ENCODE data around the gene MALL. TPM values are rescaled to one million over a fixed set of nuclear protein-coding genes. Genes with fewer than 3 reads are reported as not detected.

MALL gene
- polyA plus RNA-seq, 2 of the 4 experiments (the other 2 are of a cell fraction): 77.8 to 123 TPM

DNA sequence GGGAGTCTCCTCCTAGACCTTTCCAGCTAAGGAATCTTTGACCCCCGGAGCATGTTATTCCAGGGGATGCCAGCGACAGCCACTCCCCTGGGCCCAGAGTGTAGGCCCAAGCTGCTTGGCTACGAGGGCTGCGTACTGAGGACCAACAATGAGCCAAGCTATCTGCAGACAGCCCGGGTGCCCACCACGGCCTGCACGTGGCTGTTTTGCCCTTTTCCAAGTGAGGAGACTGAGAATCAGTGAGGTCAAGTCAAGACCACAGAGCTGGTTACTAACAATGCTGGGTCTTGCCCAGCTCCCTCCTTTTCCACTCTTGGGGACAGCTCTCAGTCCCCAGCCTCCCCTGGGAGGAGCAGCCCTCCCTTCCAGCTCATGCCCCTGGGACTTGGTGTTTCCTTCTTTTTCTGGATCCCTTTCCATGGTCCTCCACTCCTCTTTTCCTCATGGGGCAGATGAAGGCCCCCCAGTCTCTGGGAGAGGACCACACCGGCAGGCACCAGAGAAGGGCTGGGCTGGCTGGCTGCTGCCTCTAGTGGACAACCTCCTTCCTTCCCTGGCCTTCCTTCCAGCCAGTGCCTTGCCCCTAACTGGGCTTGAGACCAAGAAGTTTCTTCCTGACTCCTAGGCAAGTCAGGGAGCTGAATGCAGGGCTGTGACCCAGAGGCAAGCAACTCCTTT, 550 bp upstream of the MALL start:
- peak overlapping the region; percentile 94 for H3K4me2 ChIP-seq
- peak overlapping the region; percentile 96 for H3K27ac ChIP-seq
- DNase-seq (ENCODE audit: low read depth in 1 of 2, low spot score in 1 of 2): peak; percentile 73 to 83
- ChIA-PET CTCF (interaction anchor here (0.7 to 3.9 kb wide), 17 partner anchors 9 to 62 kb away, joined by 3 to 39 read pairs (median 7); no protein-coding TSS in a partner anchor), POLR2A (interaction anchor here (1.6 to 3.6 kb wide), 2 partner anchors 10 to 13 kb away, joined by 3 to 56 read pairs; no protein-coding TSS in a partner anchor)
- FAIRE-seq: no peak
- peak overlapping the region; percentile 90 for H3K4me3 ChIP-seq
- TF ChIP-seq KDM5A (IDR thresholded peaks at IDR 0.05) (no peak), CHD4 (IDR thresholded peaks at IDR 0.05; ENCODE audit: borderline replicate concordance) (no peak), HOXB13 (CRISPR knock-in tag; IDR thresholded peaks at IDR 0.05; ENCODE audit: low read depth) (no peak), SMC3 (IDR thresholded peaks at IDR 0.05) (peak; percentile 38; the same call in 1 of the 3 replicates), NFE2L2 (conservative IDR thresholded peaks at IDR 0.05; ENCODE audit: low read length) (0 out of 2 replicates have a peak, but pooled peaks have one; percentile 7), ZNF302 (CRISPR knock-in tag; IDR thresholded peaks at IDR 0.05) (no peak), MYC (IDR thresholded peaks at IDR 0.05; ENCODE audit: borderline replicate concordance, low read length) (no peak), JUN (IDR thresholded peaks at IDR 0.05) (0 out of 5 replicates have a peak, but pooled peaks of 1 of the 2 experiments have one; percentile 41), ZC3H11A (IDR thresholded peaks at IDR 0.05) (no peak), EHF (CRISPR knock-in tag; IDR thresholded peaks at IDR 0.05) (no peak), RAD21 (conservative IDR thresholded peaks at IDR 0.05 in 1 of 2, IDR thresholded peaks at IDR 0.05 in 1 of 2) (peak; percentile 58 to 64)
- TF ChIP-seq, protein P1, sequence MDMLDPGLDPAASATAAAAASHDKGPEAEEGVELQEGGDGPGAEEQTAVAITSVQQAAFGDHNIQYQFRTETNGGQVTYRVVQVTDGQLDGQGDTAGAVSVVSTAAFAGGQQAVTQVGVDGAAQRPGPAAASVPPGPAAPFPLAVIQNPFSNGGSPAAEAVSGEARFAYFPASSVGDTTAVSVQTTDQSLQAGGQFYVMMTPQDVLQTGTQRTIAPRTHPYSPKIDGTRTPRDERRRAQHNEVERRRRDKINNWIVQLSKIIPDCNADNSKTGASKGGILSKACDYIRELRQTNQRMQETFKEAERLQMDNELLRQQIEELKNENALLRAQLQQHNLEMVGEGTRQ (IDR thresholded peaks at IDR 0.05): no peak
- TF ChIP-seq, protein P2, sequence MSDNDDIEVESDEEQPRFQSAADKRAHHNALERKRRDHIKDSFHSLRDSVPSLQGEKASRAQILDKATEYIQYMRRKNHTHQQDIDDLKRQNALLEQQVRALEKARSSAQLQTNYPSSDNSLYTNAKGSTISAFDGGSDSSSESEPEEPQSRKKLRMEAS (IDR thresholded peaks at IDR 0.05): peak; percentile 64
- TF ChIP-seq, protein P3, sequence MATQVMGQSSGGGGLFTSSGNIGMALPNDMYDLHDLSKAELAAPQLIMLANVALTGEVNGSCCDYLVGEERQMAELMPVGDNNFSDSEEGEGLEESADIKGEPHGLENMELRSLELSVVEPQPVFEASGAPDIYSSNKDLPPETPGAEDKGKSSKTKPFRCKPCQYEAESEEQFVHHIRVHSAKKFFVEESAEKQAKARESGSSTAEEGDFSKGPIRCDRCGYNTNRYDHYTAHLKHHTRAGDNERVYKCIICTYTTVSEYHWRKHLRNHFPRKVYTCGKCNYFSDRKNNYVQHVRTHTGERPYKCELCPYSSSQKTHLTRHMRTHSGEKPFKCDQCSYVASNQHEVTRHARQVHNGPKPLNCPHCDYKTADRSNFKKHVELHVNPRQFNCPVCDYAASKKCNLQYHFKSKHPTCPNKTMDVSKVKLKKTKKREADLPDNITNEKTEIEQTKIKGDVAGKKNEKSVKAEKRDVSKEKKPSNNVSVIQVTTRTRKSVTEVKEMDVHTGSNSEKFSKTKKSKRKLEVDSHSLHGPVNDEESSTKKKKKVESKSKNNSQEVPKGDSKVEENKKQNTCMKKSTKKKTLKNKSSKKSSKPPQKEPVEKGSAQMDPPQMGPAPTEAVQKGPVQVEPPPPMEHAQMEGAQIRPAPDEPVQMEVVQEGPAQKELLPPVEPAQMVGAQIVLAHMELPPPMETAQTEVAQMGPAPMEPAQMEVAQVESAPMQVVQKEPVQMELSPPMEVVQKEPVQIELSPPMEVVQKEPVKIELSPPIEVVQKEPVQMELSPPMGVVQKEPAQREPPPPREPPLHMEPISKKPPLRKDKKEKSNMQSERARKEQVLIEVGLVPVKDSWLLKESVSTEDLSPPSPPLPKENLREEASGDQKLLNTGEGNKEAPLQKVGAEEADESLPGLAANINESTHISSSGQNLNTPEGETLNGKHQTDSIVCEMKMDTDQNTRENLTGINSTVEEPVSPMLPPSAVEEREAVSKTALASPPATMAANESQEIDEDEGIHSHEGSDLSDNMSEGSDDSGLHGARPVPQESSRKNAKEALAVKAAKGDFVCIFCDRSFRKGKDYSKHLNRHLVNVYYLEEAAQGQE (IDR thresholded peaks at IDR 0.05): no peak
- TF ChIP-seq, protein P4, sequence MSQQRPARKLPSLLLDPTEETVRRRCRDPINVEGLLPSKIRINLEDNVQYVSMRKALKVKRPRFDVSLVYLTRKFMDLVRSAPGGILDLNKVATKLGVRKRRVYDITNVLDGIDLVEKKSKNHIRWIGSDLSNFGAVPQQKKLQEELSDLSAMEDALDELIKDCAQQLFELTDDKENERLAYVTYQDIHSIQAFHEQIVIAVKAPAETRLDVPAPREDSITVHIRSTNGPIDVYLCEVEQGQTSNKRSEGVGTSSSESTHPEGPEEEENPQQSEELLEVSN (IDR thresholded peaks at IDR 0.05; ENCODE audit: borderline replicate concordance, low read depth): peak; percentile 80; the same call in 1 of the 2 replicates
- TF ChIP-seq, protein P5, sequence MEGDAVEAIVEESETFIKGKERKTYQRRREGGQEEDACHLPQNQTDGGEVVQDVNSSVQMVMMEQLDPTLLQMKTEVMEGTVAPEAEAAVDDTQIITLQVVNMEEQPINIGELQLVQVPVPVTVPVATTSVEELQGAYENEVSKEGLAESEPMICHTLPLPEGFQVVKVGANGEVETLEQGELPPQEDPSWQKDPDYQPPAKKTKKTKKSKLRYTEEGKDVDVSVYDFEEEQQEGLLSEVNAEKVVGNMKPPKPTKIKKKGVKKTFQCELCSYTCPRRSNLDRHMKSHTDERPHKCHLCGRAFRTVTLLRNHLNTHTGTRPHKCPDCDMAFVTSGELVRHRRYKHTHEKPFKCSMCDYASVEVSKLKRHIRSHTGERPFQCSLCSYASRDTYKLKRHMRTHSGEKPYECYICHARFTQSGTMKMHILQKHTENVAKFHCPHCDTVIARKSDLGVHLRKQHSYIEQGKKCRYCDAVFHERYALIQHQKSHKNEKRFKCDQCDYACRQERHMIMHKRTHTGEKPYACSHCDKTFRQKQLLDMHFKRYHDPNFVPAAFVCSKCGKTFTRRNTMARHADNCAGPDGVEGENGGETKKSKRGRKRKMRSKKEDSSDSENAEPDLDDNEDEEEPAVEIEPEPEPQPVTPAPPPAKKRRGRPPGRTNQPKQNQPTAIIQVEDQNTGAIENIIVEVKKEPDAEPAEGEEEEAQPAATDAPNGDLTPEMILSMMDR (IDR thresholded peaks at IDR 0.05): peak; percentile 65
- H3K4me1 ChIP-seq: peaks cover 17% of the 10 kb centered on the region
- H3K9me3 ChIP-seq: peaks cover 6% of the 10 kb centered on the region; the same call in 2 of the 3 replicates
- peak; percentile 73 to 83 for ATAC-seq
- 0% methylated on average over 8 of the region's 8 CpGs for WGBS (ENCODE audit: missing lambda C conversion rate)

DNA sequence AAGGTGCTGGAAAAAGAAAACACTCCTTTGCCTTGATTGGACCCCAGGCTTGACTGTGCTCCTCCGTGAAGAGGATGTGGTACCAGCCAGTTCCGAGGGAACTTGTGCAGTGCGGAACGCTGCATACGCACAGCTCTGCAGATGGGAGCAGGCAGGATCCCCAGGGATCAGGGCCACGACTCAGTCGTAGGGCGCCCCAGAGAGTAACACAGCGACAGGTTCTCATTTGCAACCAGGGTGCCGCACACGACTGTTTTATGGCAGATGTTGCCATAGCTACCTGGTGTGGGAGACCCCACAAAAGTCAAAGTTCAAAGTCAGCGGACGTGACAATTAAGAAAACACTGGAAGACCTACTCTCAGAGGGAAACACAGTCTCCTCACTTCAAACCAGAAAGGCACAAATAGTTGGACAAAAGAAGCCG, 779 bp downstream of the MALL start:
- no peak for FAIRE-seq
- ChIA-PET CTCF (interaction anchor here (0.8 to 3.9 kb wide), 13 partner anchors 8 to 63 kb away, joined by 3 to 39 read pairs (median 5); no protein-coding TSS in a partner anchor), POLR2A (interaction anchor here (3.6 kb wide), 1 partner anchor 9 kb away, joined by 56 read pairs; no protein-coding TSS in a partner anchor)
- WGBS (ENCODE audit: missing lambda C conversion rate): 0% methylated on average over 14 of the region's 14 CpGs
- Histone ChIP-seq H3K4me1 (peaks cover 19% of the 10 kb centered on the region), H3K27ac (peak overlapping the region; percentile 96), H3K9me3 (peaks cover 17% of the 10 kb centered on the region; the same call in 2 of the 3 replicates), H3K4me3 (peak overlapping the region; percentile 90), H3K4me2 (peak overlapping the region; percentile 94)
- DNase-seq (ENCODE audit: low read depth in 1 of 2, low spot score in 1 of 2): peak; percentile 32 to 60
- peak; percentile 69 to 74 for ATAC-seq
- no peak for TF ChIP-seq EHF (CRISPR knock-in tag; IDR thresholded peaks at IDR 0.05)
- TF ChIP-seq MAFK (IDR thresholded peaks at IDR 0.05; ENCODE audit: partially characterized antibody): no peak
- TF ChIP-seq RCOR1 (IDR thresholded peaks at IDR 0.05; ENCODE audit: low read depth, low read length): no peak
- no peak for TF ChIP-seq HEYL (CRISPR knock-in tag; IDR thresholded peaks at IDR 0.05)
- TF ChIP-seq TFCP2L1 (CRISPR knock-in tag; IDR thresholded peaks at IDR 0.05): no peak
- TF ChIP-seq FOXS1 (CRISPR knock-in tag; IDR thresholded peaks at IDR 0.05): no peak
- no peak for TF ChIP-seq POLR2AphosphoS2 (conservative IDR thresholded peaks at IDR 0.05; ENCODE audit: low read length)
- TF ChIP-seq TP53 (CRISPR knock-in tag; IDR thresholded peaks at IDR 0.05): no peak
- no peak for TF ChIP-seq JUNB (IDR thresholded peaks at IDR 0.05)
- TF ChIP-seq SMC3 (IDR thresholded peaks at IDR 0.05): no peak
- TF ChIP-seq, protein P3 (IDR thresholded peaks at IDR 0.05): no peak

Measured in A549 (cell line).